NCI-H748 (cell line): ENCODE results near the gene ESRRA.

ENCODE experiments used
- DNase-seq: peaks from one replicate; lab custom pipeline; 2025; ENCODE audit not compliant: unreplicated experiment; lab: John Stamatoyannopoulos, UW

The ESRRA gene

DNA sequence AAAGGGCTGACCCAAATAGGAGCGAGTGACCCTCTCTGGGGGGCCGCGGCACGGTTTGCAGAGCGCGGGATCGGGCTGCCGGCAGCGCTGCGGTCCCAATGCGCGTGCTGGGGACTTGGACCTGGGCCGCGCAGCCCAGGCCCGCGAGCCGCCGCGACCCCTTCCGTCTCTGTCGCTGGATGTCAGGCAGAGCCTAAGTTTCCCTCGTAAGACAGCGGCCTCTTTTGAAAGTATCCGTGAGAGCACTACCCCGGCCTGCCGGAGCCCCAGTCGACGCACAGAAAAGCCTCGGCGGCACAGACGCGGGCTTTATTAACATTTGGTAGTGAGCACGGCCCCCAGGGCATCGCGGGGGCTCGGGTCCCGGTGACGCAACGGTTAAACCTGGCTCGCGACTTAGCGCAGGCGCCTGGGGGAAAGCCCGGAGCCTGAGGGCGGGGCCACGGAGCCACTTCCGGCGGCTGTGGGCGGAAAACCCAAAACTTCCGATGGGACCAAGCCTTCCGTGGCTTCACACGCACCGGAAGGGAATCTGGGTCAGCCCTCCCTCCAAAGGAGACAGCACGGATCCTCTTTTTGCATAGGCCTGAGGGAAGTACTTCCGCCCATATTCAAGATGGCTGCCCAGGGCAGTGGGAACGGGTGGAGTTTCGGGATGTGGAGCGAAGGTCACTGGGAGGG lies 35.6 kb upstream of the ESRRA start:
- peak; percentile 100 for DNase-seq

- no peak for DNase-seq
These were observed 30.1 kb upstream of the ESRRA start for GRCh38 chr11:64275031-64275800.

- no peak for DNase-seq
These were observed 29.5 kb upstream of the ESRRA start for GRCh38 chr11:64275841-64276240.

- DNase-seq = no peak
These were observed 28.5 kb upstream of the ESRRA start for GRCh38 chr11:64276653-64277431.

DNA sequence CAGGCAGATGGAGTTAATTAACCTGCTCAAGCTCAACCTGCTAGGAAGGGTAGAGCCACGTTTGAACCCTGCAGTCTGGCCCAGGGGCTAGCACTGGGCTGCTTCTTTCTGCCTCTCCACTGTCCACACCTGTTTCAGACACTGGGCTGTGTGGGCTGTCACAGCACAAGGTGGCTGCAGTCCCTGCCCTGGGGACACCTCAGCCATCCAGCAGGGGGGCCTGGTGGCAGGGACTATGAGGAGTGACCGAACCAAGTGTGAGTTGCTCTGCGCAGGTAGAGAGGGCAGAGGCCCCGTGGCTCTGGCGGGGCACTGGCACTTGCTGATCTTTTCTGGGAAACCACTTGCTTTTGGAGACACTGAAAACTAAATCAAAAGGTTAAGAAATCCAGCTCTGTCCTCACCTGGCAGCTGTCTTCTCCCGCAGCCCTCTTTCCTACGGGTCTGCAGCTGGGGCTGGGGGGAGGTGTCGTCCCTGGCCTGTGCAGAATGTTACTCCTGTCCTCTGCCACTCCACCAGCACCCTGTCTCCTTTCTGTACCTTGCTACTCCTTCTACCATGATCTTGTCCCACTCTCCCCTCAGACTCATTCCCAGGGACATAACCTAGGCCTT lies 26.6 kb upstream of the ESRRA start:
- DNase-seq = no peak

- no peak for DNase-seq
These were observed 23.2 kb upstream of the ESRRA start for GRCh38 chr11:64281957-64282770.

- no peak for DNase-seq
These were observed 22.2 kb upstream of the ESRRA start for GRCh38 chr11:64283092-64283491.

DNA sequence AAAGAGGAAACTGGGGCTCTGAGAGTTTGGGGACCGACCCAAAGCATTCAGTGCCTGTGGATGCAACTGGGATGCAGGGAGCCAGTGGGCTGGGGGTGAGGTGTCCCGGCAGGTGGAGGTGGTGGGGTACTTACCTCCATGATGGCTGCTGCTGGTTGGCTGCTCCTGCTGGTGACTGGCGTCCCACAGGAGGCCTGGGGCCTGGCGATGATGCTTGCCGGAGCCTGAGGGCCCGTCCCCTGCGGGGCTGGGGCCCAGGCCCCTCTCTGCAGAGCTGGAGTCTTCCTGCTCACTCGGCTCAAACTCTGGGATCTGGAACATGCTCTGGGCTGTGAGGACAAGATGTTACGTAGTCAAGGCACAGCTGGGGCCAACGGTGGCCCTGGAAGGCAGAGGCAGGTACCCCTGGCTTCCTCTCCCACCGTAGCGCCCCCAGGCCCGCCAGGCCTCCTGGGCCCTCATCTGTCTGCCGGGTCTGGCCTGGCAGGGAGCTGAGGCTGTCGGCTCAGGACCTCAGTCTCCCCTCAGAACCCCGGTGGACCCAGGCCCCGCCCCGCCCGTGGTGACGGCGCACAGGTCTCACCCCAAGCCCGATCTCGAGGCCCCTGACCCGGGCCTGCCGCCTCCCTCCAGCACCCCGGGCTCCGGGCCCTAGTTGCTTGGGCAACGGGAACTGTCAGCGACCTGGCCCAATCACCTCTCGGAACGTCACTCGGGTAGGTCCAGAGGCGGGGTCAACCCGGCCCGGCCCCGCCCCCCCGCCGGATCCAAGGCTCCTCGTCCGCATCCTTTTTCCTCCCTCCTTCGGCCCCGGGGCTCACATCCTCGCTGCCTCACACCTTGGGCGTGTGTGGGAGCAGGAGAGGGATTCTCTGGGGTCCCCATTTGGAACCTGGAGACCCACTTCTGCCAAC lies 21.0 kb upstream of the ESRRA start, which contains the start of gene BAD:
Gene BAD, minus strand, starts transcription at position 618 of the 914 bp plus-strand sequence. Its CDS starts 297 bp downstream, at position 321.
- DNase-seq = peak; percentile 94

DNA sequence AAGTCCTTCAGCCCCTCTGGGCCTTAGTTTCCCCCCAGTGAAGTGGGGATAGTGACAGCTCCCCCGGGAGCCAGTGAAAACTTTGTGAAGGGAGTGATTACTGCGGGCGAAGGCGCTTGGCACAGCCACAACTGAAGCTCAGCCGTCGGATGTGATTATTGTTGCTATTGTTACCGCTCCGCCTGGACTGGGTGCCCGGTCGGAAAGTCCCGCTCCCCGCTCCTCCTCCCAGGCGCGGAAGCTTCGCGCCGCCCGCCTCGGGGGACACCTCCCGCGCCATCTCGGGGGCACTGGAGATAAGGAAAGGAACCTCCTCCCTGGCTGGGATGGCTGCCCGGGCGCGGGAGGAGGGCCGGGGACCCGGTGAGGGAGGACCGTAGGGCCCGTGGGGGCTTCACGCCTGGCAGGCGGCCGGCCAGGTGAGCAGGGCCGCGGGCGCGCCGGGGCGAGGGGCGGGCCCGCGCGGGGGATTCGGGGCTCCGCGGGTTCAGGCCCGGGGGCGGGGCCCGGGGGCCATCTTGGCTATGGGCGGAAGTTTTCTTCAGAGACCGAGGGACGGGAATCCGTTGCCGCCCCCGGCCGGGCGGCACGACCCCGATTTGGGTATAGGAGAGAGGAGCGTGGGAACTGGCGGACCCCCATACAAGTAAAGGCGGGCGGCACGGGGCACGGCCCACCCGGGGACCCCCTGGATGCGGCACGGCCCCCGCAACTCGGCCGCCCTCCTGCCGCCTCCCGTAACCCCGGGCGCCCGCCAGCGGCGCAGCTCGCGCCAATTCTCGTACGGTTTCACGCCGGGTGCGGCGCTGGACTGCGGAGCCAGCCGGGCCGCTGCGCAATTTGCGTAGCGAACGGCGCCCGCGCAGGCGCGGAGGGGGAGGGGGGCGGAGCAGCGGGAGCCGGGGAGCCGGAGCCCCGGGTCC lies 20.1 kb upstream of the ESRRA start, which contains the start of gene GPR137:
Gene GPR137, plus strand, starts transcription at position 887 of the 923 bp plus-strand sequence. CDS start 677 bp downstream, outside the sequence.
- peak; percentile 91 for DNase-seq

DNA sequence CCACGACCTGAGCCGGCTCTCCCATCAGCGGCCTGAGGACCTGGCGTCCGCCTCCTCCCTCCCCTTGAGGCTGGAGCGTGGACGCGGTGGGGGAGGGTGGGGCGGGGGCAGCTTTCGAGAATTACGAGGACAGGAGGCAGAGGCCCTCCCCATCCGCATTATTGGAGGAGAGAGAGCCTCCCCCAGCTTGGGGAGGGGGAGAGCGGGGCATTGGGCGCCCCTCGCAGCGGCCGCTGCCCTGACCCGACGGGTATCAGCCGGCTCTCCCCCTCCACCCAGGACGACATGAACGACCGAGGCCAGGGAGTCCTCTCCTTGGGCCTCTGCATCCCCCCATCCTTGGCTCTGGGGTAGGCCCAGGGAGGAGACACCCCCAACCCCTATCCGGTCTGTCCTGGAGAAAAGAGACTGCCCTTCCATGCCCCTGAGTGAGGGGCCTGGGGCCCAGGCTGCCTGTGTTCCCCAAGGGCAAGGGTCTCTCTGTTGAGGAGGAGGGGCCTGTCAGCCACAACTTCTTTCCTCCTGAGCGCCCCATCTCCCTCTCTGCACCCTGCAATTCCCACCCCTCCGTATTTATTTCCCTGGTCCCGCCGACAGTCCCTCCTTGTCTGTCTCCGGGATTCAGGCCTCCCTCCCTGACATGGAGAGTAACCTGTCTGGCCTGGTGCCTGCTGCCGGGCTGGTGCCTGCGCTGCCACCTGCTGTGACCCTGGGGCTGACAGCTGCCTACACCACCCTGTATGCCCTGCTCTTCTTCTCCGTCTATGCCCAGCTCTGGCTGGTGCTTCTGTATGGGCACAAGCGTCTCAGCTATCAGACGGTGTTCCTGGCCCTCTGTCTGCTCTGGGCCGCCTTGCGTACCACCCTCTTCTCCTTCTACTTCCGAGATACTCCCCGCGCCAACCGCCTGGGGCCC lies 19.2 kb upstream of the ESRRA start:
- peak; percentile 30 for DNase-seq

DNA sequence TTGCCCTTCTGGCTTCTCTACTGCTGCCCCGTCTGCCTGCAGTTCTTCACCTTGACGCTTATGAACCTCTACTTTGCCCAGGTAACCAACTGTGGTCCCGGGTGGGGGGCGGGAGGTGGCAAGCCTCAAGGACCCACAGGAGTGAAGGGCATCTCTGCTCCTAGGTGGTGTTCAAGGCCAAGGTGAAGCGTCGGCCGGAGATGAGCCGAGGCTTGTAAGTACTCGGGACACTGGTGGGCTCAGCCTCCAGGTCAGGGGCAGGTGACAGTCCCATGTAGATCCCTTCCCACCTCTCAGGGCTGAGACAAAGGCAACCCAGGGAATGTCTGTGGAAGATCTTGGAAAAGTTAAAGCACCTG lies 18.5 kb upstream of the ESRRA start:
- no peak for DNase-seq

GRCh38 chr11:64287676-64288352 lies 17.5 kb upstream of the ESRRA start:
- no peak for DNase-seq

- no peak for DNase-seq
These were observed 17.0 kb upstream of the ESRRA start for GRCh38 chr11:64288353-64288750.

DNA sequence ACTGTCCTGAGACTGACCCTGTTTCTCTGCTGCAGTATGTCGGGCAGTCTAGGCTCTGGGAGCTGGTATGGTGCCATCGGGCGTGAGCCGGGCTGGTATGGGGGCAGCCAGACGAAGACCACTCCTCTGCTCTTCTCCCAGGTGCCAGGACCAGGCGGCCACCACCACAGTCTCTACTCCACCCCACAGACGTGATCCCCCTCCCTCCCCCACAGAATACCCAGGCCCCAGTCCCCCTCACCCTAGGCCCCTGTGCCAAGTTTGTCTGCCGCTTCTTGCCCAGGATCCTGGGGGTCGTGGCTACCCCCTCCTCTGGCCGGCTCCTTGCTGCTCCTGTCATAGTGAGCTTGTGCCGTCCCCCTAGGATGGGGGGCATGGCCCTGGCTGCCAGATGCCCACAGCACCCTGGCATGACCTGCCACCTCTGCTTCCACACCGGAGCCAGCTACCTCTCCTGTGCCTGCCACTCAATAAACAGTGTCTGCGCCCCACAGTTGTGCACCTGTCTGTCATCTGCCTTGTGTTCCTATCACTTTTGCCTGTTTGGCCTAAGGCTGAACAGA lies 16.2 kb upstream of the ESRRA start:
- no peak for DNase-seq

GRCh38 chr11:64290352-64291261 lies 14.7 kb upstream of the ESRRA start:
- no peak for DNase-seq
